Lung (tissue), 12 donors: ENCODE results near the gene ABCC9. TPM values are rescaled to one million over a fixed set of nuclear protein-coding genes. Genes with fewer than 3 reads are reported as not detected.

Experiments
- ATAC-seq: fragments of 200-7000 bp; cut with Tn5 transposase; one replicate; pipeline ENCODE4 v1.9.1; 2020; ENCODE audit warnings: moderate number of reproducible peaks; ENCODE audit not compliant: insufficient read depth, low FRiP score
- DNase-seq, 3 donors: peaks; one replicate each; pipeline ENCODE4 v3.0.0-alpha.2; 2013 to 2017
- H3K27ac ChIP-seq, 2 donors: one replicate each; pipeline ENCODE4 v1.5.1; 2013; ENCODE audit warnings: mild to moderate bottlenecking in 2 of 2, moderate library complexity in 2 of 2, control low read depth in 1 of 2, inconsistent platforms in 1 of 2, low read depth in 1 of 2, low read length in 1 of 2
- H3K27me3 ChIP-seq, 3 donors: one replicate each; pipeline ENCODE4 v1.5.1; 2013; ENCODE audit warnings: low read length in 2 of 3; ENCODE audit not compliant: control insufficient read depth in 3 of 3, insufficient read depth in 3 of 3
- H3K36me3 ChIP-seq, 4 donors: one replicate each; pipeline ENCODE4 v1.5.1; 2013; ENCODE audit warnings: low read length in 4 of 4, mild to moderate bottlenecking in 1 of 4, moderate library complexity in 1 of 4; ENCODE audit not compliant: control insufficient read depth in 4 of 4, insufficient read depth in 4 of 4
- H3K4me1 ChIP-seq, 5 donors: one replicate each; pipeline ENCODE4 v1.5.1; 2013; ENCODE audit warnings: low read length in 5 of 5, mild to moderate bottlenecking in 2 of 5, moderate library complexity in 1 of 5; ENCODE audit not compliant: control insufficient read depth in 5 of 5, insufficient read depth in 5 of 5
- H3K4me3 ChIP-seq: one replicate; pipeline ENCODE4 v1.5.1; 2013; ENCODE audit warnings: mild to moderate bottlenecking, control low read depth, moderate library complexity
- H3K9ac ChIP-seq, 2 donors: one replicate each; pipeline ENCODE4 v1.5.1; 2013; ENCODE audit warnings: low read length in 2 of 2, control low read depth in 1 of 2; ENCODE audit not compliant: insufficient read depth in 1 of 2
- H3K9me3 ChIP-seq, 4 donors: one replicate each; pipeline ENCODE4 v1.5.1; 2013; ENCODE audit warnings: low read length in 3 of 4, mild to moderate bottlenecking in 1 of 4, moderate library complexity in 1 of 4; ENCODE audit not compliant: control insufficient read depth in 4 of 4, insufficient read depth in 3 of 4
- WGBS, 2 donors: extraction: QIAGEN DNeasy Blood & Tissue Kit; methylation state at CpG; one replicate each; pipeline ENCODE4 v1.1.7; 2013; 5-methylcytosine and 5-hydroxymethylcytosine counted together
- polyA plus RNA-seq, 2 donors: library from polyadenylated mRNA; stranded (reverse); fragments of 200-250 nt; gene quantifications; one replicate each; pipeline ENCODE4 v1.2.1, GENCODE V29; 2013
- total RNA-seq, 2 donors: library from RNA; depleted of rRNA in 1 of 2; stranded (reverse); fragments of >200 nt in 1 of 2; gene quantifications; one replicate each; pipeline ENCODE4 v1.2.1, GENCODE V29; 2014 to 2021
- TF ChIP-seq, protein P1 (sequence below): IDR thresholded peaks from 2 replicates; pipeline ENCODE4 v1.5.1; 2012; ENCODE audit warnings: mild to moderate bottlenecking; ENCODE audit errors: control extremely low read depth, extremely low read depth
- donor health status: control.
- donor health status: control.
- donor health status: Bipolar disorder and iron deficiency.
- donor health status: healthy.
- donor health status: DM: yes; HTN: yes; CAD: no.

ABCC9 gene
- total and polyA plus RNA-seq, 4 donors, result 2.5 to 33.4 (median 7.7) TPM

DNA sequence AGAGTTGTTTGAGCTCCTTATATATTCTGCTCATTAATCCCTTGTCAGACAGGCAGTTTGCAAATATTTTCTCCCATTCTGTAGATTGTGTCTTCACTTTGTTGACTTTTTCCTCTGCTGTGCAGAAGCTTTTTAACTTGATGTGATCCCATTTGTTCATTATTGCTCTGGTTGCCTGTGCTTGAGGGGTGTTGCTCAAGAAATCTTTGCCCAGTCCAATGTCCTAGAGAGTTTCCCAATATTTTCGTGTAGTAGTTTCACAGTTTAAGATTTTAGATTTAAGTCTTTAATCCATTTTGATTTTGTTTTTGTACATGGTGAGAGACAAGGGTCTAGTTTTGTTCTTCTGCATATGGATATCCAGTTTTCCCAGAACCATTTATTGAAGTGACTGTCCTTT, 19.8 kb downstream of the ABCC9 start:
- Histone ChIP-seq H3K36me3 (no peaks in the 10 kb centered on the region), H3K9me3 (no peaks in the 10 kb centered on the region), H3K4me1 (no peaks in the 10 kb centered on the region), H3K9ac (no peak overlapping the region), H3K27ac (no peak overlapping the region), H3K4me3 (no peak overlapping the region), H3K27me3 (no peaks in the 10 kb centered on the region)
- WGBS, 2 donors, result 76 to 81% methylated on average over 1 of the region's 1 CpG
- DNase-seq, result no peak
- no peak for ATAC-seq
- TF ChIP-seq, protein P1, sequence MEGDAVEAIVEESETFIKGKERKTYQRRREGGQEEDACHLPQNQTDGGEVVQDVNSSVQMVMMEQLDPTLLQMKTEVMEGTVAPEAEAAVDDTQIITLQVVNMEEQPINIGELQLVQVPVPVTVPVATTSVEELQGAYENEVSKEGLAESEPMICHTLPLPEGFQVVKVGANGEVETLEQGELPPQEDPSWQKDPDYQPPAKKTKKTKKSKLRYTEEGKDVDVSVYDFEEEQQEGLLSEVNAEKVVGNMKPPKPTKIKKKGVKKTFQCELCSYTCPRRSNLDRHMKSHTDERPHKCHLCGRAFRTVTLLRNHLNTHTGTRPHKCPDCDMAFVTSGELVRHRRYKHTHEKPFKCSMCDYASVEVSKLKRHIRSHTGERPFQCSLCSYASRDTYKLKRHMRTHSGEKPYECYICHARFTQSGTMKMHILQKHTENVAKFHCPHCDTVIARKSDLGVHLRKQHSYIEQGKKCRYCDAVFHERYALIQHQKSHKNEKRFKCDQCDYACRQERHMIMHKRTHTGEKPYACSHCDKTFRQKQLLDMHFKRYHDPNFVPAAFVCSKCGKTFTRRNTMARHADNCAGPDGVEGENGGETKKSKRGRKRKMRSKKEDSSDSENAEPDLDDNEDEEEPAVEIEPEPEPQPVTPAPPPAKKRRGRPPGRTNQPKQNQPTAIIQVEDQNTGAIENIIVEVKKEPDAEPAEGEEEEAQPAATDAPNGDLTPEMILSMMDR, result no peak

DNA sequence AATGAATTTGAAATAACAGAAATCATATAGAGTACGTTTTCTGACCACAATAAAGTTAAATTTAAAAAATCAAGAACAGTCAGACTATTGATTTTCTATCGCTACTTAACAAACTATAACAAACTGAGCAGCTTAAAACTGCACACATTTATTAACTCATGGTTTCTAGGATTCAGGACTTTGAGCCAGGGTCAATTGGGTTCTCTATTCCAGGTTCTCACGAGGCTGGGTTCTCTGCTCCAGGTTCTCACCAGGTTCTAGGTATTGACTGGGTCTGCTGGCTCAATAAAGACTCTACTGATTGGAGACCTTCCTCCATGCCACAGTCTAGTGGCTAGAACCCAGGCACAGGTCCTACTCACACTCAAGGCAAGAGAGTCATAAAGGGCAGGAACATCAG, 22.8 kb downstream of the ABCC9 start:
- ATAC-seq (no peak), DNase-seq (no peak)
- Histone ChIP-seq H3K4me1 (no peaks in the 10 kb centered on the region), H3K27ac (no peak overlapping the region), H3K9ac (no peak overlapping the region), H3K9me3 (no peaks in the 10 kb centered on the region), H3K27me3 (no peaks in the 10 kb centered on the region), H3K4me3 (no peak overlapping the region), H3K36me3 (no peaks in the 10 kb centered on the region)
- TF ChIP-seq, protein P1, result no peak
- WGBS, 2 donors, result 77 to 84% methylated on average over 3 of the region's 3 CpGs

DNA sequence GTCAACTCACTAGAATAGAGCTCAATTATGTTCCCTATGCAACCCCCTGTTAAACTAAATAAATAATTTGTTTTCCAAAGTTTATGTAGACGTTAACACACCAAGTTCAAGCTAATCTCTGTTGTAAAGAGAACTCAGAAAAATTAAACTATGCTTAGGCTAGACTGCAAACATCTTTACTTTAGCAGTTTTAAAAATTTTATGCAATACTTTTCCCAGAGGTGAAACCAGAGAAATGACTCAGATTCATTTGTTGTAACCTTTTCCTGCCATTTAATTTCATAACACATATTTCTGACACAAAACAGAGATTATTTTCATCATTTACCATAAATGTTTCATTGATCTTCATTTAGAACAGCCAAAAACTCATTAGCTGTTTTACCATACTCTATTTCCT, 27.4 kb downstream of the ABCC9 start:
- WGBS, 2 donors, result 73 to 74% methylated on average over 1 of the region's 1 CpG
- TF ChIP-seq, protein P1, result no peak
- no peak overlapping the region for H3K9ac ChIP-seq

DNA sequence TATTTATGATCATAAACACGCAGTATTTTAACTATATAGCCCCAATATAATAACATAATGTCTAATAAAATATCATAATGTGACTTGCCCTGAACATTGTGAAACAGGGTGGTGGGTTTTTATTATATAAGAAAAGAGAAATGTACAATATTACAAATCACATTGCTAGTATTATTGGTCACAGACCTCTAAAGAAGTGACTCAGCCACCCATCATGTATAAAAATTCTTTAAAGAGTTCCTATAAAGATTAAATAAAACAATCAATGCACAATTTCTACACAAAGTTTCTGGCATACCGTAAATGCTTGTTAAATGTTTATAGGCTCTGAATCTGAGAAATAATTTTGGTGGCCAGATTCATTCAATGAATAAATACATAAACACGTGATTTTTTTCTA, 28.9 kb downstream of the ABCC9 start:
- H3K9me3 ChIP-seq, result no peaks in the 10 kb centered on the region
- DNase-seq, result no peak

More for the DNA sequence above, 27.4 kb downstream of the ABCC9 start:
- H3K36me3 ChIP-seq, result no peaks in the 10 kb centered on the region
- DNase-seq (no peak), ATAC-seq (no peak)
- H3K4me1 ChIP-seq, result no peaks in the 10 kb centered on the region
- no peak overlapping the region for H3K4me3 ChIP-seq
- H3K9me3 ChIP-seq, result no peaks in the 10 kb centered on the region
- H3K27me3 ChIP-seq, result no peaks in the 10 kb centered on the region
- H3K27ac ChIP-seq, result no peak overlapping the region

More for the DNA sequence above, 28.9 kb downstream of the ABCC9 start:
- WGBS, 2 donors, result 85 to 88% methylated on average over 3 of the region's 3 CpGs
- TF ChIP-seq, protein P1, result no peak
- no peak overlapping the region for H3K27ac ChIP-seq
- no peak overlapping the region for H3K4me3 ChIP-seq
- no peak overlapping the region for H3K9ac ChIP-seq
- H3K27me3 ChIP-seq, result no peaks in the 10 kb centered on the region
- H3K4me1 ChIP-seq, result peaks cover 0 to 2% (median 0%) of the 10 kb centered on the region in 5 donors
- peaks cover 0 to 5% (median 0%) of the 10 kb centered on the region in 4 donors for H3K36me3 ChIP-seq
- no peak for ATAC-seq
